Measurements from ENCODE around the gene CD163L1.

The CD163L1 gene

DNA sequence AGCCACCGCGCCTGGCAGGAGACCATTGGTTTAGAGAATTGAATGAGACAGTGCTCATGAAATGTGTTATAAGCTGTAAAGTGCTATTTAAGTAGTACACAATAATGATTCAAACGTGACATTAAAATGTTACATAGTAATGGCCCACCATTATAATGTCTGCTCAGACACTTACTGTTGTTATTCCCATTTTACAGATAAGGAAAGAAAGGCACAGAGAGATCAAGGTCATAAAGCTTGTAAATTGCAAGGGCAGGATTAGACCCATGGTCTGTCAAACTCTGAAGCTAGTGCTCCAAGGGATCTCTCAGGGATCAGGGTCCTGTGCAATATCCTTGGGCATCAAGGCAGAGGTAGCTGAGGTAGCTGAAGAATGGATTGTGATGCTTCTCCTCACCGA, 133.9 kb downstream of the CD163L1 start:
- no peaks in the 10 kb centered on the region for H3K4me1 ChIP-seq (ENCODE audit: low read length)
- H3K36me3 ChIP-seq (replicated peaks; ENCODE audit: insufficient read depth, low read length) = no peaks in the 10 kb centered on the region
- no peak overlapping the region for H3K27ac ChIP-seq (ENCODE audit: low read length)
- TF ChIP-seq EZH2 (optimal IDR thresholded peaks at IDR 0.05; ENCODE audit: low read depth, low read length) (no peak), EZH2phosphoT487 (IDR thresholded peaks at IDR 0.05; ENCODE audit: low read length) (no peak)
- no peak for DNase-seq
- H3K9me2 ChIP-seq (replicated peaks; ENCODE audit: insufficient read depth, low read length) = no peaks in the 10 kb centered on the region
- H3K27me3 ChIP-seq (replicated peaks; ENCODE audit: insufficient read depth, low read length) = no peaks in the 10 kb centered on the region
- no peaks in the 10 kb centered on the region for H3F3A ChIP-seq (ENCODE audit: insufficient read depth, low read length)
- H3K79me2 ChIP-seq (ENCODE audit: low read length) = no peaks in the 10 kb centered on the region
- H3K4me2 ChIP-seq (ENCODE audit: low read depth, low read length) = no peak overlapping the region
- no peak overlapping the region for H3K9ac ChIP-seq (ENCODE audit: low read length)
- no peak overlapping the region for H2AFZ ChIP-seq (ENCODE audit: low read length)
- H3K9me3 ChIP-seq (replicated peaks; ENCODE audit: insufficient read depth, low read length) = no peaks in the 10 kb centered on the region
- H3K4me3 ChIP-seq (ENCODE audit: low read length) = no peak overlapping the region
- no peaks in the 10 kb centered on the region for H4K20me1 ChIP-seq (ENCODE audit: insufficient read depth, low read length)
